Skeletal muscle tissue (tissue), 4 donors: ENCODE data around the gene OCA2. TPM values are rescaled to one million over a fixed set of nuclear protein-coding genes. Genes with fewer than 3 reads are reported as not detected.

Experiments
- H3K27ac ChIP-seq: one replicate; pipeline ENCODE4 v1.7.0; 2013; ENCODE audit warnings: mild to moderate bottlenecking, low read depth, low read length, inconsistent platforms
- H3K27me3 ChIP-seq, 3 donors: one replicate each; pipeline ENCODE4 v1.7.0; 2013; ENCODE audit warnings: low read length in 3 of 3; ENCODE audit not compliant: control insufficient read depth in 3 of 3, insufficient read depth in 3 of 3
- H3K36me3 ChIP-seq, 3 donors: one replicate each; pipeline ENCODE4 v1.7.0; 2013; ENCODE audit warnings: low read length in 3 of 3; ENCODE audit not compliant: control insufficient read depth in 3 of 3, insufficient read depth in 3 of 3
- H3K4me1 ChIP-seq, 3 donors: one replicate each; pipeline ENCODE4 v1.7.0; 2013; ENCODE audit warnings: low read length in 3 of 3, mild to moderate bottlenecking in 3 of 3; ENCODE audit not compliant: control insufficient read depth in 3 of 3, insufficient read depth in 3 of 3
- H3K4me3 ChIP-seq, 3 donors: one replicate each; pipeline ENCODE4 v1.7.0; 2013; ENCODE audit warnings: low read length in 3 of 3
- H3K9ac ChIP-seq, 3 donors: one replicate each; pipeline ENCODE4 v1.7.0; 2013; ENCODE audit warnings: low read length in 3 of 3, mild to moderate bottlenecking in 3 of 3, moderate library complexity in 2 of 3, low read depth in 1 of 3
- H3K9me3 ChIP-seq, 3 donors: one replicate each; pipeline ENCODE4 v1.7.0; 2013; ENCODE audit warnings: low read length in 3 of 3; ENCODE audit not compliant: control insufficient read depth in 3 of 3
- total RNA-seq: library from RNA; depleted of rRNA; stranded (reverse); fragments of >200 nt; gene quantifications from one replicate; pipeline ENCODE4 v1.2.3, GENCODE V29; 2014
- donor health status: Osteomylitis.

Gene OCA2
- total RNA-seq, 1 donor from 2014 or later: 5.7 TPM

GRCh38 chr15:27993996-27994780 lies 104.9 kb downstream of the OCA2 start:
- Histone ChIP-seq H3K9ac (no peak overlapping the region), H3K27ac (no peak overlapping the region), H3K4me3 (no peak overlapping the region), H3K4me1 (no peaks in the 10 kb centered on the region), H3K36me3 (no peaks in the 10 kb centered on the region), H3K9me3 (no peaks in the 10 kb centered on the region), H3K27me3 (no peaks in the 10 kb centered on the region)

DNA sequence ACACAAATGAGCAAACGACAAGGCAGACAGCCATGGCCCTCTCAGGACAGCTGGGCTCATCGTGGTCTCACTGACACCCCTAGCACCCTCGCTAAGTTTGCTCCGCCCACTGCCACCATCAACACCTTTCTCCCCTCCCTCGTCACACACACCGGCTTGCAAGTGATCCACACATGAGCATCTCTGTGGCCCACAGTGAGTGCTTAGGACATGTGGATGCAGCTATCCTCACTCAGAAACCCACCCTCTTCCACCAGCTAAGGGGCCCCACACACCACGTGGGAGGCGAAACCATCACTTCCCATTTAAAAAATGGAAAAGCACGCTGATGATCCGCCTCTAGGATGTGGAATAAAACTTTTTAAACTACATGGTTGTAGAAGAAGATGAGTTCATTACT lies 105.6 kb downstream of the OCA2 start:
- no peaks in the 10 kb centered on the region for H3K4me1 ChIP-seq
- H3K36me3 ChIP-seq: no peaks in the 10 kb centered on the region
- H3K9me3 ChIP-seq: no peaks in the 10 kb centered on the region
- H3K9ac ChIP-seq: no peak overlapping the region
- H3K4me3 ChIP-seq: no peak overlapping the region
- H3K27ac ChIP-seq: no peak overlapping the region
- no peaks in the 10 kb centered on the region for H3K27me3 ChIP-seq

DNA sequence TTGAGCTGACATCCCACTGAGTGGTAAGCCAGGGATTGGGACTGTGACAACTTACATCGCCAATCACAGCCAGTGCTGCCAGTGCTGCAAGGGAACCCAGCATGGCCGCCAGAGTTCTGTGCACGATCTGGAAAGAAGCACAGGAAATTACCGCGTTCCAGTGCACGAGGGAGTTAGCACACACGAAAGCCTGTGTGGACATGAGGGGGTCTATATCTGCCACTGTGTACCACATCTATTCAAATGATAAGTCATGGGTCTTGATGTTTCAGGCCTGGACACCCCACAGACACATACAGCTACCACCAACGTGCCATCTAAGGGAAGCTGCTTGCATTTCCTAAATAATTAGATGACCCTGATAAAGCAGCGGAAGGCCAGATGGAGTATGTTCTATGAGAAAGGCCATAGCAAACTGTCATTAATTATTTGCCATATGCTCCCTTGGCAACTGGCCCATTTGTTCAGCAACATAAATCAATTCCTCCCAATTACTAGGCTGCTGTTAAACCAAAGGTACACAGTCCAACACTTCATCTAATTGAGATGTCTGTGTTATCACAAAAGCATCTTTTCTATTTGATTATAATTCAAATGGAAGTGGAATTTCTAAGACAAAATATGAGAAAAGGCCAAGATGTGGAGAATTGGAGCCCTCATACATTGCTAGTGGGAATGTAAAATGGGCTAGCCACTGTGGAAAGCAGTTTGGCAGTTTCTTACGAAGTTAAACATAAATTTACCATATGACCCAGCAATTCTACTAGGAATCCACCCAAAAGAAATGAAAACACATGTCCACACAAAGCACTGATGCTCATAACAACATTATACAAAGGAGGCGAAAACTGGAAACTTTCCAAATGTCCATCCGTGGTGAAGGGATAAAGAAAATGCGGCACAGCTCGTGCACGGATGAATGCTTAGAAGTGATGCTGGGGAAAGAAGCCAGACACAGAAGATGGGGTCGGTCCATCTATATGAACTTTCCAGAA lies 108.3 kb downstream of the OCA2 start:
- no peak overlapping the region for H3K4me3 ChIP-seq

DNA sequence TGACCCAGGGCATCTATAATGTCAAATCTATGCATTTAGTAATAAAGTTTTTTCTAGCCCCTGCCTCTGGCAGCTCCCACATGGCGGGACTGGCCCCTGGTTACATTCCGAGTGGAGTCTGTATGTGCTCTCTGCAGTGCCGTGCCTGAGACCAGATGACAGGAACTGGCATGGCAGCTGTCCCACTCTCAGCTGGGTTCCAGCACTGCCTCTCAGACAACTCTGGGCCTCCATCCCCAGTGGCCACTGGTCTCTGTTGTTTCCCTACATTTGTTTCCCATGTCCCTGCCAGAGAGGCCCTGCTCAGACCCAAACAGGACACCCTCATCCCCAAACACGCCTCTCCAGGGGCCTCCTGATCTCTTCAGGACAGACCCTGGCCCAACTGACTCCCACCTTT lies 109.3 kb downstream of the OCA2 start:
- H3K36me3 ChIP-seq: no peaks in the 10 kb centered on the region
- no peak overlapping the region for H3K27ac ChIP-seq
- no peak overlapping the region for H3K9ac ChIP-seq
- H3K4me3 ChIP-seq: no peak overlapping the region
- H3K27me3 ChIP-seq: no peaks in the 10 kb centered on the region
- H3K9me3 ChIP-seq: no peaks in the 10 kb centered on the region
- no peaks in the 10 kb centered on the region for H3K4me1 ChIP-seq

More for the DNA sequence above, 108.3 kb downstream of the OCA2 start:
- Histone ChIP-seq H3K36me3 (no peaks in the 10 kb centered on the region), H3K9ac (no peak overlapping the region), H3K27me3 (no peaks in the 10 kb centered on the region), H3K9me3 (no peaks in the 10 kb centered on the region), H3K27ac (no peak overlapping the region), H3K4me1 (no peaks in the 10 kb centered on the region)

DNA sequence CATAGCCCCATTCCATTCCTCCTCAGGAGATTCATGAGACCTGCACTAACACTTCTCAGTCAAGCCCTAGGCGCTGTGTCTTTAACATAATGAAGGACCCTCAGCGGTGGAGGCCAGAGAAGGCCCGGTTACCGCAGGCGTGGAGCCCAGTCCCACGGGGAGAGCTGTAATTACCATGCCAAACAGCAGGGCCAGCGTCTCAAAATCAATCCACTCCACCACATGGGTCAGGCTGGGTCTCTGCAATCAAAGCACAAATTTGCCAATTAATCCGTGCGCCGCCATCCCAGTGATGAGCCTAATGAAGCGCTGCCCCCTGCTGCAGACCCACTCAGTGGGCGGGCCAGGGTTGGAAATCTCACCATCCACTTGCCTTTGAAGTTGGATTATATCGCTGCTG lies 109.7 kb downstream of the OCA2 start:
- H3K9ac ChIP-seq: no peak overlapping the region

DNA sequence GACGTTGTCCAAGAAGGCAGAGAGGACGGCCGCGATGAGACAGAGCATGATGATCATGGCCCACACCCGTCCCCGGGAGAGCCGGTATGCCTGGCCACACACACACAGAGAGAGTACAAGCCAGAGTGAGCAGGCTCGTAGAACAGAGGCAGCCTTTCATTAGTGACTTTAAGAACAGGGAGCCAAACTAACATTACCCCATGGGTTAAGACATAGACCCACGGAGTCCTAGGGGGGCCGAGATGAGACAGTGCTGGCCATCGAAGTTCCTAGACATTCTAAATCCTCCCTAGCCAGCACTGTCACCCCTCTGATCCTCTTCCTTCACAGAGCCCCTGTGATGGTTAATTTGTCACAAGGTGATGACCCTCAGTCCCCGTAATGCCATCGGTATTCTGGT lies 114.0 kb downstream of the OCA2 start:
- Histone ChIP-seq H3K9me3 (no peaks in the 10 kb centered on the region), H3K9ac (no peak overlapping the region), H3K4me3 (no peak overlapping the region), H3K27me3 (no peaks in the 10 kb centered on the region), H3K27ac (no peak overlapping the region), H3K4me1 (no peaks in the 10 kb centered on the region), H3K36me3 (no peaks in the 10 kb centered on the region)

More for the DNA sequence above, 109.7 kb downstream of the OCA2 start:
- H3K4me3 ChIP-seq: no peak overlapping the region
- H3K4me1 ChIP-seq: no peaks in the 10 kb centered on the region
- H3K27ac ChIP-seq: no peak overlapping the region
- no peaks in the 10 kb centered on the region for H3K9me3 ChIP-seq
- H3K27me3 ChIP-seq: no peaks in the 10 kb centered on the region
- H3K36me3 ChIP-seq: no peaks in the 10 kb centered on the region

DNA sequence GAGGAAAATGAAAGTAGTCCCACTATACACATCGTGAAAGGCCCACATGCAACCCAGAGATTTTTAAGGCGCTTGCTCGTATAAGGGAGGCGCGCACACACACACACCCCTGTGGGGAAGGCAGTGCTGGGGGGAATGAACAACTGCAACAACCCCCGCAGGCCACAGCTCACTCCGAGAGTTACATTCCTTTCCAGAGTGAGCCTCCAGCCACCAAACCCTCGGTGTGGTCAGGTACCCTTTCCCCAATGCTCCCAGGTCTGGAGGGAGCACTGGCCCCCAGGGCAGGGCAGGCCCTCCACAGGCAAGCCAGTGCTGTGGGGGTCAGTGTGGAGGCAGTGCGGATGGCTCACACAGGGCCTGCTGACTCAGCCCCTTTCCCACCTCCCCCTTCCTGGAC lies 115.6 kb downstream of the OCA2 start:
- no peak overlapping the region for H3K9ac ChIP-seq
- H3K4me1 ChIP-seq: no peaks in the 10 kb centered on the region
- H3K36me3 ChIP-seq: no peaks in the 10 kb centered on the region
- H3K27me3 ChIP-seq: no peaks in the 10 kb centered on the region
- no peak overlapping the region for H3K27ac ChIP-seq
- H3K9me3 ChIP-seq: no peaks in the 10 kb centered on the region
- no peak overlapping the region for H3K4me3 ChIP-seq

- no peaks in the 10 kb centered on the region for H3K36me3 ChIP-seq
- no peaks in the 10 kb centered on the region for H3K27me3 ChIP-seq
- H3K9me3 ChIP-seq: peaks cover 0 to 2% (median 0%) of the 10 kb centered on the region in 3 donors
- no peak overlapping the region for H3K27ac ChIP-seq
- no peaks in the 10 kb centered on the region for H3K4me1 ChIP-seq
- no peak overlapping the region for H3K4me3 ChIP-seq
- H3K9ac ChIP-seq: no peak overlapping the region
Observed at GRCh38 chr15:27977696-27978095, 121.4 kb downstream of the OCA2 start.

- Histone ChIP-seq H3K36me3 (no peaks in the 10 kb centered on the region), H3K4me1 (no peaks in the 10 kb centered on the region), H3K9me3 (peaks cover 0 to 3% (median 2%) of the 10 kb centered on the region in 3 donors), H3K27ac (no peak overlapping the region), H3K9ac (no peak overlapping the region), H3K4me3 (no peak overlapping the region), H3K27me3 (no peaks in the 10 kb centered on the region)
Observed at GRCh38 chr15:27973886-27974285, 125.2 kb downstream of the OCA2 start.
